Stimulated activated CD8-positive, alpha-beta memory T cell treated with anti-CD3 and anti-CD28 coated beads, Interleukin-4, amount 100 ng/mL, for 48 hours (primary cell): ENCODE measurements around the gene SIGLEC8.

ENCODE experiments used
- DNase-seq: peaks from one replicate; pipeline ENCODE4 v3.0.0-alpha.2; 2020

The SIGLEC8 gene

DNA sequence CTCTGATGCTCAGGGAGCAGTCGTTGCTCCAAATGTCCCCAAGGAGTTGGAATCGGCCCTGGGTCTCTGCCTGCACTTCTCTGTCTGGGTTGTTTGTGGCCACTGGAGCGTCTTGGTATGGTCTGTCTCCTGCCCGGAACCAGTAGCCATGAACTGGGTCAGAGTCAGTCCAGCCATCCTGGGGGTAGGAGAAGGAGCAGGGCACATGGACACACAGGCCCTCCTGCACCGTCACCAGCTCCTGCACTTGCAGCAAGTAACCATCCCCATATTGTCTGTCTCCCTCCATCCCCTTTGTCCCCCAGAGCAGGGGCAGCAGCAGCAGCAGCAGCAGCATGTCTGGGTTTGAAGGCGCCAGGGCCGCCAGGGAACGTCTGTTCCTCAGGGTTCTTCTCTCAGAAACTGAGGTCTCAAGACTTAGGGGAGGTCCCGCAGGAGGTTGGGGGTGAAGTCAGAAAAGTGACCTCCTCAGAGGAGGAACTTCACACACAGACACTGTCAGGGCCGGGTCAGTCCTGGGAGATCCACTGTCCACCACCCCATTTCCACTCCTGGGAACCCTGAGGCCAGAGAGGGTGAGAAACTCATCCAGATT, at the start of gene SIGLEC8:
TSS of gene SIGLEC8 (minus strand) at position 404 of the 595 bp plus-strand sequence. CDS start at position 337, 67 bp downstream.
- peak; percentile 14 for DNase-seq

GRCh38 chr19:51507640-51508058, 49.4 kb upstream of the SIGLEC8 start:
- DNase-seq, result peak; percentile 9

DNA sequence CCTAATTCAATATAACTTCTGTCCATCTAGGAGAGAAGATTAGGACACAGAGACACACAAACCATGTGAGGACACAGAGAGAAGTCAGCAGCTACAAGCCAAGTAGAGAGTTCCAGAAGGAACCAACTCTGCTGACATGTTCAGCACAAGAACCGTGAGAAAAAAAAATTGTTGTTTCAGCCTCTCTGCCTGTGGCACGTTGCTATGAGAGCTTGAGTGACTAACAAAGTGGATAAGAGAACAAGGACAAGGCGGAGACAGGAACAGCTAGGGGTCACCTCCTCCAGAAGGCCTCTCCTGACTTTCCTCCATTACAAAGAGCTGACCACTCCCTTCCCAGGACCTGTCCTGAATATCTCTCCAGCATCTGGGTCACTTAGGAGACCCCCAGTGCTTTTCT, 48.9 kb upstream of the SIGLEC8 start:
- DNase-seq, result no peak

GRCh38 chr19:51505904-51506303, 47.6 kb upstream of the SIGLEC8 start:
- peak; percentile 18 for DNase-seq

GRCh38 chr19:51503896-51504295, 45.6 kb upstream of the SIGLEC8 start:
- peak; percentile 14 for DNase-seq

- peak; percentile 4 for DNase-seq
Observed at GRCh38 chr19:51503286-51503817, 45.1 kb upstream of the SIGLEC8 start.

GRCh38 chr19:51501594-51502263, 43.5 kb upstream of the SIGLEC8 start, which contains the start of gene SIGLEC12:
Gene SIGLEC12, minus strand, starts transcription at chr19:51501800. Its CDS starts 67 bp downstream, at chr19:51501733.
- peak; percentile 50 for DNase-seq

GRCh38 chr19:51500931-51501330, 42.7 kb upstream of the SIGLEC8 start:
- DNase-seq, result peak; percentile 25

DNA sequence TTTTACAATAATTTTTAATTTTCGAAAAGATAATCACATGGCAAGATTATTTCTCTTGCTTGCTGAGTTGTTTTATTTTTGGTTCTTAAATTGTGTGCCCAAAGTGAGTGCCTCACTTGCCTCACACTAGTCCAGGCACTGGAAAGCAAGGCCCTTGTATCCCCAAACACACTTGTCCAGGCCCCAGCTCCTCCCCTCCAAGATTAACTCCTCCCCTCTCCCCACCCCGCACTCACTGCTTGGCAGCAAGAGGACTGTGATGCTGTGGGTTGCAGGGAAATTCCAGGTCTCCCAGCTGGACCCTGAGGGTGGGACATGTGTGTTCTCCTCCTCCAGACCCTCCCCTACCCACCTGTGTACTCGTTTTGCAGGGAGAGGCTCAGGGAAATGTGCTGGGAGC, 39.4 kb upstream of the SIGLEC8 start:
- peak; percentile 20 for DNase-seq

- peak; percentile 12 for DNase-seq
Observed at GRCh38 chr19:51493776-51494175, 35.5 kb upstream of the SIGLEC8 start.

DNA sequence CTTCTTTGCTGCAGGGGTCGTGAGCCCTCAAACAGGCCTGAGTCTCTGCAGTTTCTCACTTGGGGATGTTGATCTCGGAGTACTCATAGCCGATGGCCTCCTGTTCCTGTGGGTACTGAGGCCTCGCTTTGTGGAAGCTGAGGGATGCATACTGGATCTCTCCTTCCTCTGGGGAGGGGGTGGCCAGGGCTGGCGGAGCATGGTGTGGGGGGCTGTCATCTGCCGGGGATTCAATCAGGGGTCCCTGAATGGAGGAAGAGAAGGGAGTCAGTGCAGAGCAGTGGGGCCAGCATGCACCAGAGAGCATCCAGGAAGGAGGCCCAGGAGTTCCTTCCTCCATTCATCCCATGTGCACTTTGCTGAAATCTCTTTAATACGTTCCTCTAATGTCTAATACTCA, 33.3 kb upstream of the SIGLEC8 start:
- DNase-seq, result no peak

DNA sequence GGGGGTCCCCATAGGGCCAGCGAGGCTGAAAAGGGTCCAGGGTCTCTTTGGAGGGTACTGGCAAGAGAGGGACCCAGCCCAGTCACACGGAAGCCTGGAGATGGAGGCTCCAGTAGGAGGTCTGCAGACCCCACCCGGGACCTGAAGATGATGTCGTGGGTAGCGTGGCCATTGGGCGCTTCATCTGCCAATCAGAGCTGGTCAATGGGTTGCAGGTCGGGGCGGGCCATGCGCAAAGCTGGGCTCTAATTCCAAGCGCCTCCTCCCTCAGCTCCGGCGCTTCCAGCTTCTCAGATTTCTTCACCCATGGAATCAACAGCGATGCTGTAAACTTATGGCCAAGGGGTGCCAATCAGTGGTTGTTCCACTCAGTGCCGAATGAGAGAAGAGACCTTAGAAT, 32.4 kb upstream of the SIGLEC8 start:
- DNase-seq, result peak; percentile 12

DNA sequence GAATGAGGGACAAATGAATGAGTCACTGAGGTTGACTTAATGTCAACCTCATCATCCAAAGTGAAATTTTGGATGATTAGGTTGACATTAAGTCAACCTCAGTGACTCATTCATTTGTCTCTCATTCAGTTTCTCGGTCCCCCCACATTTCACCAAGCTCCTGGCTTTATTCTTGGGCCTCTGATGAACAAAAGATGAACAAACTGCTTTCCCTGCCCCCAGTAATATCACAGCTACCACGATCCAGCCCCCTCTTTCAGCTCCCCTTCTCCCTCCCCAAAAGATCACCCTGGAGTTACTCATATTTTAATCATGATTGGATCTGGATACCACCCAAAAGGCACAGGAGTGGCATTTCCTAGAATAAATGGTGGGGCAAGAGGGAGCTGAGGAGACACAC, 30.9 kb upstream of the SIGLEC8 start:
- DNase-seq, result peak; percentile 48

- DNase-seq, result no peak
Observed at GRCh38 chr19:51488491-51488890, 30.2 kb upstream of the SIGLEC8 start.

- peak; percentile 16 for DNase-seq
Observed at GRCh38 chr19:51485960-51486660, 27.9 kb upstream of the SIGLEC8 start.

- DNase-seq, result peak; percentile 52
Observed at GRCh38 chr19:51480590-51480989, 22.3 kb upstream of the SIGLEC8 start.

DNA sequence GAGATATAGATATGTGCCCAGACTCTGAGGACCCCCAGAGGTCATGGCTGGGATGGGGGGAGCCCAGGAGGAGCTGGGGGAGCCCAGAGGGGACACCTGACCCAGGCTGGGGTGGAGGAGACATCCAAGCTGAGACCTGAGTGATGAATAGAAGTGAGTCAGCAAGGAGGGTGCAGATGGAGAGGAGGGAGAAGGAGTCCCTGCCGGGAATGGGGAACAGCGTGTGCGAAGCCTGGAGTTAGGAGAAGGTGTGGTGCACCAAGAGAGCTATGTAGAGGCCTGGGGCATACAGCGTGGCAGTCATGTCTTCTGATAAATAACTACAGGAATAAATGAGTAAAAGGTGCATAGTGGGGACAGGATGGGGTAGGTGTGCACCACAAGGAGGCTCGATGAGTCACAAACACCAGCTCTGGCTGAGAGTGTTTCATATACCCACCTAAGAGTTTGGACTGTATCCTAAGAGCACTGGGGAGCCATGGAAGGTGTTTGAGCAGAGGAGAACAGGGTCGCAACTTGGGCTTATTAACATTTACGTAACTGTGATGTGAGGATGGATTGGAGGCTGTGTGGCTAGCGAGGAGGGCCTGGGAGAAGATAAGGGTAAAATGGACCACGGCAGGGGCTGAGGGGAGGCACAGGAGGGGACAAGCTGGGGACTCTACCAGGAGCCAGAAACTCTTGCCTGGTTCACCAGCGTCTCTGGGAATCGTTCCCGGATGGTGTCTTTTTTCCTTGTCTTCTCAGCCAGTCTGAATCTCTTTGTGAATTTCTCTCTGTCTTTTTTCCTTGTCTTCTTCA, 21.5 kb upstream of the SIGLEC8 start:
- DNase-seq, result peak; percentile 46

DNA sequence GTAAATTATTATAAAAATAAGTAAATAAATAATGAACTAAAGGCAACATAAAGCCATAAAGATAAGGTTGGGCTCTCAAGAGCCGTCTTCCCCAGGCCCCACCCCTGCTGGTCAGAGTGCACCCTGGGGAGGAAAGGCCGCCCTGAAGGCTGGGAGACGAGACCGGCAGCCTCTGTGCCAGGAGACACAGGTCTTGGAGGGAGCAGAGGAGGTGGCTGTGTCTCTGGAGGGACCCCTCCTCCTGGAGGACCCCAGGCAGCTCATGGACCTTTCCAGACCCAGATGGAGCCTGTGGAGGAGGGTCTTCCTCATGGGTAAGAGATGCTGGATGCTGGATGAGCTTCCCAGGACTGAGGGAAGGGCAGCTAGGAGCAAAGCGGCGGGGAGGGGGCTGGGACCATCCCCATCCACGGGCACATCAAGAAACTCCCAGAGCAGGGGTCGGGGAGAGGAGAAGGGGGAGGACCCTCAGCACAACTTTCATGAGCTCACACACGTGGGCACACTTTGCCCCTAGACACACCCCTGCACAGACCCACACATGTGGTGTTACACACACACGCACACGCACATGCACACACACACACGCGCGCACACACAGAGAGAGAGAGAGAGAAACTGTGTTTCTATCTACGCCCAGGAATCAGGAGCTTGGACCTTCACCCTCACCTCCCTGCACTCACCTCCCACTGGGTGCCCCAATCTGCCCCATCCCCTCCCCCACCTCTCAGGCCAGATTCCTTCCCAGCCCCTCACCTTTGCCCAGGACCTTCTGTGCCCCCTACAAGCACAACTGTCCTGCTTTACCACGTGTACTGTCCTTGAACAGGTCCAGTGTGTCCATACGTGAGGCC, 20.4 kb upstream of the SIGLEC8 start, which contains the start of gene CEACAM18:
TSS of gene CEACAM18 (plus strand) at position 159 of the 854 bp plus-strand sequence.
- no peak for DNase-seq

GRCh38 chr19:51477344-51477743, 19.1 kb upstream of the SIGLEC8 start:
- DNase-seq, result no peak

DNA sequence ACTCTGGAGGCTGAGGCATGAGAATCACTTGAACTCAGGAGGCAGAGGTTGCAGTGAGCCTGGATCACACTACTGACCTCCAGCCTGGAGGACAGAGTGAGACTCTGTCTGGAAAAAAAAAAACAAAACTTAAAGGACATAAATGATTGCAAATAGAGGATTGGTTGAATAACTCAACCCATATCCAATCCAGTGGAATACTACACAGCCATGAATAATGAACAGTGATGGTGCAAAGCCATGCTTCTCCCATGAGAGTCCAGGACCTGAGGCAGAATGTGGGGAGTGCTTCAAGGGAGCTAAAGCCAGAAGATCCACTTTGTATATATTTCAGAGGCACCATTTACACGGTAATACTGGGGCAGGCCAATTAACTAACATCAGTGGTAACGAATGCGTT, 17.9 kb upstream of the SIGLEC8 start:
- no peak for DNase-seq

DNA sequence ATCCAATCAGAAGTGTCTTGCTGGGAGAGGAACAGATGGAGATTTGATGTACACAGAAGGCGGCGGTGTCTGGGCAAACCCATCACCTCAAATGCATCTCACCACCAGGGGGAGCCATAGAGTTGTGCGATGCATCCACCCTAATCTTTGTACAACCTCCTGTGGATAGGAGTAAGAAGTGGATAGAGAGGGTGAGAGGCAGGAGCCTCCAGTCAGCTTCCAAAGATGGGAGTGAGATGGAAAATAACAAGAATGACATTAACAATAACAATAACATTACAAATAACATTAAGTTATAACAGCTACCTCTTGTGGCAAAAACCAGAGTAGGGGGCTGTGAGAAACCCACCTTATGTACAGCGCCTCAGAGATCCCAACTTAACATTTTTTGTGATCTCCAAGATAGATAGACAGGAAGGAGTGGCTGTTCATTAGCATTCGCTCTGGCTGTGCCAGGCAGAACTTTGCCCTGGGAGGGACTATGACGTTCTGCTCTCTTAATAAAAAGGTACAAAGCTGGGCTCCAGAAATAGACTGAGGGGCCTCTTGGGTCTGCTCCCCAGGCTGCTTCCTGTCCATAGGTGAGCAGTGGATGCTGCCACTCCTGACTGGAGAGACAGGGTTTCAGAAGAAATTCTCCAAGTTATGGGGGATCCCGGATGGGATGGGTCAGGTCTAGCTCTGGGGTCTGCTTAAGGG, 14.9 kb upstream of the SIGLEC8 start:
- peak; percentile 98 for DNase-seq
